PC-3 (cell line): ENCODE measurements around the gene STAG1. TPM values are rescaled to one million over a fixed set of nuclear protein-coding genes. Genes with fewer than 3 reads are reported as not detected.

Experiments
- ATAC-seq: fragments of 200-7000 bp; cut with Tn5 transposase; 2 replicates; pipeline ENCODE4 v1.9.1; 2020; ENCODE audit warnings: mild to moderate bottlenecking, moderate library complexity
- BruUV-seq: library from RNA; stranded (reverse); fragments of 400-500 nt; replicated peaks from 2 replicates; lab custom pipeline; 2021; lab: Mats Ljungman, UMichigan
- CTCF ChIA-PET: fragments of 300-600 bp; sonication (Branson Sonifier 250); formaldehyde crosslinking; loops from one replicate; lab custom pipeline; 2022; ENCODE audit warnings: antibody characterized with exemption; lab: Charles Lee
- POLR2A ChIA-PET: fragments of 300-600 bp; sonication (Branson Sonifier 250); formaldehyde crosslinking; loops from one replicate; lab custom pipeline; 2022; ENCODE audit warnings: antibody characterized with exemption; ENCODE audit not compliant: unreplicated experiment; lab: Charles Lee
- DNase-seq: peaks from one replicate; pipeline ENCODE4 v3.0.0-alpha.2; 2015
- H2AFZ ChIP-seq: fragments of 300-600 bp; sonication (generic); 2 replicates; pipeline ENCODE4 v1.6.0; 2016; ENCODE audit warnings: antibody characterized with exemption, low read length
- H3F3A ChIP-seq: fragments of 300-600 bp; sonication (generic); one replicate; pipeline ENCODE4 v1.6.0; 2017; ENCODE audit warnings: antibody characterized with exemption, low read length, control low read depth, mild to moderate bottlenecking; ENCODE audit not compliant: unreplicated experiment
- H3K27ac ChIP-seq: fragments of 300-600 bp; sonication (generic); 2 replicates; pipeline ENCODE4 v1.5.1; 2016; ENCODE audit warnings: mild to moderate bottlenecking, low read length
- H3K27me3 ChIP-seq: fragments of 300-600 bp; sonication (generic); 2 replicates; pipeline ENCODE4 v1.6.1; 2016; ENCODE audit warnings: low read length, mixed read lengths
- H3K36me3 ChIP-seq: fragments of 300-600 bp; sonication (generic); 2 replicates; pipeline ENCODE4 v1.6.1; 2016; ENCODE audit warnings: low read depth, mixed run types, low read length, mixed read lengths
- H3K4me1 ChIP-seq: fragments of 300-600 bp; sonication (generic); 2 replicates; pipeline ENCODE4 v1.5.1; 2016; ENCODE audit warnings: low read length; ENCODE audit not compliant: insufficient read depth
- H3K4me2 ChIP-seq: fragments of 300-600 bp; sonication (generic); 2 replicates; pipeline ENCODE4 v1.6.0; 2016; ENCODE audit warnings: low read length
- H3K4me3 ChIP-seq: fragments of 300-600 bp; sonication (generic); 2 replicates; pipeline ENCODE4 v1.5.1; 2016; ENCODE audit warnings: mild to moderate bottlenecking, low read length, mixed read lengths
- H3K79me2 ChIP-seq: fragments of 300-600 bp; sonication (generic); 2 replicates; pipeline ENCODE4 v1.6.1; 2017; ENCODE audit warnings: low read length, mixed read lengths
- H3K9ac ChIP-seq: fragments of 300-600 bp; sonication (generic); 2 replicates; pipeline ENCODE4 v1.6.0; 2016; ENCODE audit warnings: mild to moderate bottlenecking, low read length
- H3K9me2 ChIP-seq: fragments of 300-600 bp; sonication (generic); replicated peaks from 2 replicates; pipeline ENCODE4 v1.6.1; 2016; ENCODE audit warnings: mixed run types, low read length, mixed read lengths
- H3K9me3 ChIP-seq: fragments of 300-600 bp; sonication (generic); 2 replicates; pipeline ENCODE4 v1.6.1; 2016; ENCODE audit warnings: low read length, mixed read lengths
- H4K20me1 ChIP-seq: fragments of 300-600 bp; sonication (generic); 2 replicates; pipeline ENCODE4 v1.6.1; 2016; ENCODE audit warnings: low read length, mixed read lengths
- EZH2 ChIP-seq: fragments of 300-600 bp; sonication (generic); IDR thresholded peaks from one replicate; pipeline ENCODE4 v1.6.1; 2017; ENCODE audit warnings: antibody characterized with exemption, mild to moderate bottlenecking, low read length; ENCODE audit not compliant: unreplicated experiment
- EZH2phosphoT487 ChIP-seq: fragments of 300-600 bp; sonication (generic); IDR thresholded peaks from 2 replicates; pipeline ENCODE4 v1.6.1; 2018; ENCODE audit warnings: mild to moderate bottlenecking, antibody characterized with exemption, low read length, borderline replicate concordance
- intact Hi-C: fragments of 100-400 bp; cut with micrococcal nuclease; formaldehyde crosslinking; loops from 2 replicates; pipeline ENCODE4 v1.9.0; 2023
- total RNA-seq: library from RNA; depleted of rRNA; stranded (reverse); fragments of >200 nt; gene quantifications from 2 replicates; pipeline ENCODE4 v1.2.3, GENCODE V29; 2014
- TF ChIP-seq, protein P1 (sequence below): fragments of 300-600 bp; sonication (generic); conservative IDR thresholded peaks from 2 replicates; pipeline ENCODE4 v1.5.1; 2017; ENCODE audit warnings: antibody characterized with exemption, low read depth, mild to moderate bottlenecking, low read length

The STAG1 gene
- total RNA-seq, 1 experiment from 2014 or later, result 14.6 TPM

DNA sequence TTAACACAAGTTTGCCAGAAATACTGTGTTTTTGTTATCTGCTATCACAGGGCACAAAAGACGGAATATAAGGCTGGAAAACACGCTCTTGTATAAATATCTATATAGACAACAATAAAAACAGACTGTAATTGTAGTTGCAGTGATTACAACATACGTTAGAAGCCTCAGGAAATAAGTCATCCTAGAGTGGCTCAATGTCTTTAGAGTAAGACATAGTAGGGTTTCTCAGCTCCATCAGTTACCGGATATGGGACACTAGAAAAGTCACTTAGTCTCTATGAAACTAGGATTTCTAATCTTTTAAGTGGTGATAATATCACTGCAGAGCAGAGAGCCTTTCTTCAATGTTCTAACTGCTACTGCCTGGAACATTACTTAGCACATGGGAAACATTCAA is 208.8 kb downstream of the STAG1 start:
- Histone ChIP-seq H3K9me3 (no peaks in the 10 kb centered on the region), H3F3A (no peaks in the 10 kb centered on the region), H3K27ac (no peak overlapping the region), H4K20me1 (no peaks in the 10 kb centered on the region), H3K36me3 (no peaks in the 10 kb centered on the region), H3K9me2 (no peaks in the 10 kb centered on the region), H3K4me1 (peaks cover 8% of the 10 kb centered on the region; the same call in 1 of the 2 replicates), H3K9ac (no peak overlapping the region), H2AFZ (no peak overlapping the region), H3K4me2 (no peak overlapping the region), H3K27me3 (no peaks in the 10 kb centered on the region), H3K4me3 (no peak overlapping the region), H3K79me2 (no peaks in the 10 kb centered on the region)
- BruUV-seq, result no TSS peak
- DNase-seq (peak; percentile 8), ATAC-seq (no peak; the same call in 1 of the 2 replicates)
- CTCF ChIA-PET, result no interaction called here
- POLR2A ChIA-PET, result interaction anchor here (0.6 kb wide), 1 partner anchor 259 kb away, joined by 7 read pairs; no protein-coding TSS in a partner anchor
- intact Hi-C loops, result loop anchor here (10.0 kb wide), 1 partner anchor 91 kb away; no protein-coding TSS in a partner anchor
- TF ChIP-seq EZH2phosphoT487 (no peak), EZH2 (no peak)
- TF ChIP-seq, protein P1, sequence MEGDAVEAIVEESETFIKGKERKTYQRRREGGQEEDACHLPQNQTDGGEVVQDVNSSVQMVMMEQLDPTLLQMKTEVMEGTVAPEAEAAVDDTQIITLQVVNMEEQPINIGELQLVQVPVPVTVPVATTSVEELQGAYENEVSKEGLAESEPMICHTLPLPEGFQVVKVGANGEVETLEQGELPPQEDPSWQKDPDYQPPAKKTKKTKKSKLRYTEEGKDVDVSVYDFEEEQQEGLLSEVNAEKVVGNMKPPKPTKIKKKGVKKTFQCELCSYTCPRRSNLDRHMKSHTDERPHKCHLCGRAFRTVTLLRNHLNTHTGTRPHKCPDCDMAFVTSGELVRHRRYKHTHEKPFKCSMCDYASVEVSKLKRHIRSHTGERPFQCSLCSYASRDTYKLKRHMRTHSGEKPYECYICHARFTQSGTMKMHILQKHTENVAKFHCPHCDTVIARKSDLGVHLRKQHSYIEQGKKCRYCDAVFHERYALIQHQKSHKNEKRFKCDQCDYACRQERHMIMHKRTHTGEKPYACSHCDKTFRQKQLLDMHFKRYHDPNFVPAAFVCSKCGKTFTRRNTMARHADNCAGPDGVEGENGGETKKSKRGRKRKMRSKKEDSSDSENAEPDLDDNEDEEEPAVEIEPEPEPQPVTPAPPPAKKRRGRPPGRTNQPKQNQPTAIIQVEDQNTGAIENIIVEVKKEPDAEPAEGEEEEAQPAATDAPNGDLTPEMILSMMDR, result no peak

DNA sequence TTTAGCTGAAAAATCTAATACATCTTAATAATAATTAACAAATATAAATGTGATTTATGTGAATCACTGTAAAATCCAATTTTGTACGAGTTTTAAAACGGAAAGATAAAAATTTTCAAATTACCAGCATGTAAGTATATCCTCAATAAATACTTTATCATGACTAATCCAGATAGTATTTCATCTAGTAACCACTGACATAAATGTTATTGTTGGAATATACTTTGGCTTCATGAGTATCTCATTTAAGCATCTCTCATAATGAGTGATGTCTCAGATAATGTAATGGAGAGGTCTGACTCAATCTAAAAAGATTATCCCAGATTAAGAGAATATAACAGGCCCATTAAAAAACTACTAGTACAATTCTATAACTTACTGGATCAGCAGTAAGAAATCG is 216.3 kb downstream of the STAG1 start:
- H3K79me2 ChIP-seq, result no peaks in the 10 kb centered on the region
- ChIA-PET CTCF (no interaction called here), POLR2A (no interaction called here)
- H3K9ac ChIP-seq, result no peak overlapping the region
- no peak overlapping the region for H3K27ac ChIP-seq
- intact Hi-C loops, result no loop called here
- H4K20me1 ChIP-seq, result no peaks in the 10 kb centered on the region
- peak; percentile 33 for ATAC-seq
- no peaks in the 10 kb centered on the region for H3K9me2 ChIP-seq
- H3K9me3 ChIP-seq, result no peaks in the 10 kb centered on the region
- H3K36me3 ChIP-seq, result no peaks in the 10 kb centered on the region; the same call in 1 of the 2 replicates
- no peaks in the 10 kb centered on the region for H3K4me1 ChIP-seq
- no peaks in the 10 kb centered on the region for H3K27me3 ChIP-seq
- peak; percentile 39 for DNase-seq
- H2AFZ ChIP-seq, result no peak overlapping the region
- no peaks in the 10 kb centered on the region for H3F3A ChIP-seq
- H3K4me2 ChIP-seq, result no peak overlapping the region
- no peak for TF ChIP-seq EZH2
- TF ChIP-seq EZH2phosphoT487, result no peak
- TF ChIP-seq, protein P1, result no peak
- BruUV-seq, result no TSS peak
- H3K4me3 ChIP-seq, result no peak overlapping the region

DNA sequence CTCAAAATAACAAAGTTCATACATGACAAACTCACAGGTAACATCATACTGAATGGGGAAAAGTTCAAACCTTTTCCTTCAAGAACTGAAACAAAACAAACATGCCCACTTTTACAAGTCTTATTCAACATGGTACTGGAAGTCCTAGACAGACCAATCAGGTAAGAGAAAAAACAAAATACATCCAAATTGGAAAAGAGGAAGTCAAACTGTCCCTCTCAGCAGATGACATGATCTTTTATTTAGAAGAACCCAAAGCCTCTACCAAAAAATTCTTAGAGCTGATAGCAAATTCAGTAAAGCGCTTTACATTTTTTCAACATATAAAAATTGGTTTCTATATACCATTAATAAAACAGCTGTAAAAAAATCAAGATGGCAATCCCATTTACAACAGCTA is 219.4 kb downstream of the STAG1 start:
- no peaks in the 10 kb centered on the region for H3K27me3 ChIP-seq
- H2AFZ ChIP-seq, result no peak overlapping the region
- H3K9ac ChIP-seq, result no peak overlapping the region
- H3K4me3 ChIP-seq, result no peak overlapping the region
- H3K36me3 ChIP-seq, result no peaks in the 10 kb centered on the region; the same call in 1 of the 2 replicates
- intact Hi-C loops, result no loop called here
- ATAC-seq, result no peak
- BruUV-seq, result no TSS peak
- ChIA-PET CTCF (no interaction called here), POLR2A (no interaction called here)
- TF ChIP-seq EZH2, result no peak
- TF ChIP-seq, protein P1, result no peak
- TF ChIP-seq EZH2phosphoT487, result no peak
- no peaks in the 10 kb centered on the region for H3F3A ChIP-seq
- no peaks in the 10 kb centered on the region for H3K9me2 ChIP-seq
- H3K27ac ChIP-seq, result no peak overlapping the region
- H4K20me1 ChIP-seq, result no peaks in the 10 kb centered on the region
- no peaks in the 10 kb centered on the region for H3K9me3 ChIP-seq
- H3K79me2 ChIP-seq, result no peaks in the 10 kb centered on the region
- no peaks in the 10 kb centered on the region for H3K4me1 ChIP-seq
- no peak overlapping the region for H3K4me2 ChIP-seq
- DNase-seq, result no peak
